Activated T-cell treated with anti-CD3 and anti-CD28 coated beads for 48 hours (primary cell): ENCODE measurements around the gene FMN2.
"Not testable (repeated sequence)": the region's sequence is repeated elsewhere in the genome, so short reads cannot be mapped to it uniquely, and the experiment has no call there.

Source experiments
- DNase-seq: peaks from one replicate; pipeline ENCODE4 v3.0.0-alpha.2; 2020; ENCODE audit warnings: low read depth

FMN2 gene

GRCh38 chr1:240139511-240139910, 47.8 kb downstream of the FMN2 start:
- no peak for DNase-seq

- DNase-seq: no peak
Observed at GRCh38 chr1:240145120-240145519, 53.4 kb downstream of the FMN2 start.

- DNase-seq: no peak
Observed at GRCh38 chr1:240148333-240148732, 56.6 kb downstream of the FMN2 start.

GRCh38 chr1:240149484-240150094, 57.9 kb downstream of the FMN2 start:
- no peak for DNase-seq

GRCh38 chr1:240151136-240151735, 59.6 kb downstream of the FMN2 start:
- DNase-seq: no peak

GRCh38 chr1:240152611-240153297, 61.1 kb downstream of the FMN2 start:
- no peak for DNase-seq

- DNase-seq: no peak
Observed at GRCh38 chr1:240155605-240156004, 63.9 kb downstream of the FMN2 start.

- no peak for DNase-seq
Observed at GRCh38 chr1:240164742-240165141, 73.1 kb downstream of the FMN2 start.

- DNase-seq: no peak
Observed at GRCh38 chr1:240169188-240169587, 77.5 kb downstream of the FMN2 start.

- DNase-seq: no peak
Observed at GRCh38 chr1:240170266-240170665, 78.6 kb downstream of the FMN2 start.

GRCh38 chr1:240170806-240171205, 79.1 kb downstream of the FMN2 start:
- DNase-seq: no peak

- DNase-seq: no peak
Observed at GRCh38 chr1:240171907-240172306, 80.2 kb downstream of the FMN2 start.

GRCh38 chr1:240173836-240174235, 82.2 kb downstream of the FMN2 start:
- no peak for DNase-seq

- no peak for DNase-seq
Observed at GRCh38 chr1:240174734-240175133, 83.1 kb downstream of the FMN2 start.

- DNase-seq: no peak
Observed at GRCh38 chr1:240178366-240178765, 86.7 kb downstream of the FMN2 start.

- not testable (repeated sequence) for DNase-seq
Observed at GRCh38 chr1:240184682-240185081, 93.0 kb downstream of the FMN2 start.

GRCh38 chr1:240188139-240188538, 96.5 kb downstream of the FMN2 start:
- DNase-seq: no peak

GRCh38 chr1:240189386-240189989, 97.8 kb downstream of the FMN2 start:
- DNase-seq: no peak

- DNase-seq: no peak
Observed at GRCh38 chr1:240190881-240191401, 99.3 kb downstream of the FMN2 start.

GRCh38 chr1:240192851-240193250, 101.2 kb downstream of the FMN2 start:
- DNase-seq: no peak

- DNase-seq: no peak
Observed at GRCh38 chr1:240193679-240194078, 102.0 kb downstream of the FMN2 start.

- DNase-seq: no peak
Observed at GRCh38 chr1:240194120-240194519, 102.4 kb downstream of the FMN2 start.

- no peak for DNase-seq
Observed at GRCh38 chr1:240198376-240198775, 106.7 kb downstream of the FMN2 start.
